ENCODE results near the gene ROCK2.

- no peak for TF ChIP-seq POLR2A (IDR thresholded peaks at IDR 0.05)
- no peak for TF ChIP-seq CTCF (IDR thresholded peaks at IDR 0.05 in 4 of 5, conservative IDR thresholded peaks at IDR 0.05 in 1 of 5)
Observed at GRCh38 chr2:11144738-11145079, 199.7 kb downstream of the ROCK2 start.
